ENCODE data around the gene EEF1A2. TPM values are rescaled to one million over a fixed set of nuclear protein-coding genes. Genes with fewer than 3 reads are reported as not detected.

The EEF1A2 gene
- total and polyA plus RNA-seq, 2 donors (not counting 3 experiments of a cell fraction or from before 2014, with no cell fraction given), result 2.7 to 3.4 TPM

DNA sequence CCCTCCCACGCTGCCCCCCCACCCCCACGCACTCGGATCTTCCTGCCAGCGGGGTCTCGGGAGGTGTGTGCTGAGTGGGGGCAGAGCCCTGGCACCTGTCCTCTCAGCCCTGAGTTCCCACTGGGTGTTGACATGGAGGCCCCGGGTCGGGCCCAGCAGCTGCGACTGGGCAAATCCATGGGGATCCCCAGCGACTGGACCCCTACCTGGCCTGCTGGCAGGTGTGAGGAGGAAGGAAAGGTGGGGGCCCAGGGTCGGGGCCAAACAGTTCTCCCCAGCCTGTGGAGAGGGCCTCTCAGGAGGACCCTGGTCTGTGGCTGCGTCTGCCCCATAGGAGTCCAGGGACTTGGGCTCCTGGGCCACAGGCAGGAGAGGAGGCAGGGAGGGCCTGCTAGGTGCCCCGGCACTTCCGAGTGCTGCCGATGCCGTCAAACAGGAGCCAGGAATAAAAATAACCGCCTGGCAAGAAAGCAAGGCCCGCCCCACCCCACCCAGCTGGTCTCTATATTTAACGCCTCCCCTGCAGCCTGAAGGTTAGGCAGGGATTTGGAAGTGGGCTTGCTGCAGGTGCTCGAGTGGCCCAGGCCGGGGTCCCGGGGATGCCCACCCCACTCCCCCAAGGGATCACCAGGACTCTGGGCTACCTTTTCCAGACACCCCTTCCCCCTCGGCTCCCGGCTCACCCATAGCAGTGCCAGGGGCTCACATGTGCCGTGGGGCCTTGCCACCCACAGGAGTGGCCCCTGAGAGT lies 1.4 kb upstream of the EEF1A2 start:
- DNase-seq (ENCODE audit: low read depth, low spot score), result no peak
- ChIA-PET CTCF (no interaction called here), POLR2A (no interaction called here)
- no peak overlapping the region for H3K4me3 ChIP-seq (replicated peaks in 1 of 3; ENCODE audit: insufficient read depth in 1 of 3, low read depth in 1 of 3, low read length in 3 of 3)
- intact Hi-C loops (cut with micrococcal nuclease) (no loop called here), dilution Hi-C loops (cut with MboI; ENCODE audit: extremely low pct_ligation_motif_present, low sequenced_read_pairs) (no loop called here)
- no peak overlapping the region for H3K27ac ChIP-seq (ENCODE audit: insufficient read depth, low read depth, low read length)
- no peaks in the 10 kb centered on the region for H3K9me1 ChIP-seq (replicated peaks; ENCODE audit: control insufficient read depth, extremely low read depth, insufficient read depth, low read length)
- no peaks in the 10 kb centered on the region for H3K79me2 ChIP-seq (ENCODE audit: control insufficient read depth, insufficient read depth, low read length)
- no peaks in the 10 kb centered on the region for H4K20me1 ChIP-seq (replicated peaks; ENCODE audit: control insufficient read depth, extremely low read depth, insufficient read depth, low read length)
- BruUV-seq (replicated peaks), result no TSS peak
- H3K36me3 ChIP-seq (ENCODE audit: control insufficient read depth in 2 of 2, extremely low read depth in 1 of 2, insufficient read depth in 2 of 2, low read length in 2 of 2), result no peaks in the 10 kb centered on the region
- H3K27me3 ChIP-seq (ENCODE audit: control insufficient read depth in 2 of 2, insufficient read depth in 2 of 2, low read length in 2 of 2), result no peaks in the 10 kb centered on the region
- no peak overlapping the region for H3K9ac ChIP-seq (replicated peaks; ENCODE audit: extremely low read depth, insufficient read depth, low read length)
- FAIRE-seq, result no peak
- H2AFZ ChIP-seq (ENCODE audit: low read depth, low read length), result no peak overlapping the region
- H3K4me2 ChIP-seq (ENCODE audit: insufficient read depth, low read length), result no peak overlapping the region
- no peaks in the 10 kb centered on the region for H3K9me3 ChIP-seq (replicated peaks; ENCODE audit: control insufficient read depth, insufficient read depth, low read length)
- TF ChIP-seq, protein P1, sequence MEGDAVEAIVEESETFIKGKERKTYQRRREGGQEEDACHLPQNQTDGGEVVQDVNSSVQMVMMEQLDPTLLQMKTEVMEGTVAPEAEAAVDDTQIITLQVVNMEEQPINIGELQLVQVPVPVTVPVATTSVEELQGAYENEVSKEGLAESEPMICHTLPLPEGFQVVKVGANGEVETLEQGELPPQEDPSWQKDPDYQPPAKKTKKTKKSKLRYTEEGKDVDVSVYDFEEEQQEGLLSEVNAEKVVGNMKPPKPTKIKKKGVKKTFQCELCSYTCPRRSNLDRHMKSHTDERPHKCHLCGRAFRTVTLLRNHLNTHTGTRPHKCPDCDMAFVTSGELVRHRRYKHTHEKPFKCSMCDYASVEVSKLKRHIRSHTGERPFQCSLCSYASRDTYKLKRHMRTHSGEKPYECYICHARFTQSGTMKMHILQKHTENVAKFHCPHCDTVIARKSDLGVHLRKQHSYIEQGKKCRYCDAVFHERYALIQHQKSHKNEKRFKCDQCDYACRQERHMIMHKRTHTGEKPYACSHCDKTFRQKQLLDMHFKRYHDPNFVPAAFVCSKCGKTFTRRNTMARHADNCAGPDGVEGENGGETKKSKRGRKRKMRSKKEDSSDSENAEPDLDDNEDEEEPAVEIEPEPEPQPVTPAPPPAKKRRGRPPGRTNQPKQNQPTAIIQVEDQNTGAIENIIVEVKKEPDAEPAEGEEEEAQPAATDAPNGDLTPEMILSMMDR (IDR thresholded peaks at IDR 0.05; ENCODE audit: extremely low read depth in 1 of 2, insufficient read depth in 1 of 2, low read depth in 1 of 2, low read length in 2 of 2), result no peak
- TF ChIP-seq MYC (IDR thresholded peaks at IDR 0.05; ENCODE audit: low read depth, low read length), result no peak
- TF ChIP-seq, protein P2, sequence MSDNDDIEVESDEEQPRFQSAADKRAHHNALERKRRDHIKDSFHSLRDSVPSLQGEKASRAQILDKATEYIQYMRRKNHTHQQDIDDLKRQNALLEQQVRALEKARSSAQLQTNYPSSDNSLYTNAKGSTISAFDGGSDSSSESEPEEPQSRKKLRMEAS (IDR thresholded peaks at IDR 0.05; ENCODE audit: insufficient read depth, insufficient read length), result no peak
- TF ChIP-seq GATA2 (IDR thresholded peaks at IDR 0.05; ENCODE audit: insufficient read depth, insufficient read length, low read depth, low read length), result no peak
- H3K4me1 ChIP-seq (ENCODE audit: control insufficient read depth, extremely low read depth, insufficient read depth, low read length), result no peaks in the 10 kb centered on the region

Measured in endothelial cell of umbilical vein (primary cell).